Epithelial cell of prostate (primary cell): ENCODE measurements around the gene NUP153.
A peak's percentile ranks its signal among the peaks of the same experiment; 100 is the strongest.
"Not testable (repeated sequence)": the region's sequence is repeated elsewhere in the genome, so short reads cannot be mapped to it uniquely, and the experiment has no call there.

Experiments used
- DNase-seq: peaks from one replicate; pipeline ENCODE4 v3.0.0-alpha.2; 2011; ENCODE audit warnings: low read depth, low spot score
- H3K27ac ChIP-seq: fragments of 450-650 bp; 2 replicates; pipeline ENCODE4 v1.5.1; 2017; ENCODE audit warnings: mild to moderate bottlenecking

NUP153 gene

GRCh38 chr6:17621003-17621402 lies 85.7 kb downstream of the NUP153 start:
- DNase-seq, result no peak
- H3K27ac ChIP-seq, result no peak overlapping the region

- DNase-seq, result no peak
- H3K27ac ChIP-seq, result no peak overlapping the region
Observed at GRCh38 chr6:17615794-17616193, 90.9 kb downstream of the NUP153 start.

GRCh38 chr6:17612048-17612447 lies 94.7 kb downstream of the NUP153 start:
- no peak overlapping the region for H3K27ac ChIP-seq
- DNase-seq, result no peak

GRCh38 chr6:17610835-17611234 lies 95.9 kb downstream of the NUP153 start:
- DNase-seq, result no peak
- H3K27ac ChIP-seq, result no peak overlapping the region

- DNase-seq, result no peak
- no peak overlapping the region for H3K27ac ChIP-seq
Observed at GRCh38 chr6:17606606-17607005, 100.1 kb downstream of the NUP153 start.

- no peak overlapping the region for H3K27ac ChIP-seq
- DNase-seq, result no peak
Observed at GRCh38 chr6:17602888-17603287, 103.8 kb downstream of the NUP153 start.

GRCh38 chr6:17601386-17601703 lies 105.4 kb downstream of the NUP153 start:
- DNase-seq, result no peak
- H3K27ac ChIP-seq, result peak overlapping the region; percentile 35

- no peak for DNase-seq
- peak overlapping the region; percentile 35 for H3K27ac ChIP-seq
Observed at GRCh38 chr6:17600527-17601385, 106.0 kb downstream of the NUP153 start.

- H3K27ac ChIP-seq, result peak within 1 kb of the TSS; percentile 35
- peak; percentile 43 for DNase-seq
Observed at GRCh38 chr6:17599877-17600526, 106.7 kb downstream of the NUP153 start, which contains the start of gene FAM8A1. Gene FAM8A1, plus strand, starts transcription at chr6:17600302. Its CDS starts 108 bp downstream, at chr6:17600410.

GRCh38 chr6:17596085-17596484 lies 110.6 kb downstream of the NUP153 start:
- H3K27ac ChIP-seq, result no peak overlapping the region
- no peak for DNase-seq

GRCh38 chr6:17593246-17593645 lies 113.5 kb downstream of the NUP153 start:
- DNase-seq, result no peak
- H3K27ac ChIP-seq, result no peak overlapping the region

GRCh38 chr6:17591287-17591686 lies 115.4 kb downstream of the NUP153 start:
- DNase-seq, result no peak
- no peak overlapping the region for H3K27ac ChIP-seq

GRCh38 chr6:17589406-17590096 lies 117.2 kb downstream of the NUP153 start:
- H3K27ac ChIP-seq, result peak overlapping the region; percentile 53
- peak; percentile 84 for DNase-seq

- H3K27ac ChIP-seq, result no peak overlapping the region
- no peak for DNase-seq
Observed at GRCh38 chr6:17588011-17588410, 118.7 kb downstream of the NUP153 start.

- not testable (repeated sequence) for DNase-seq, H3K27ac ChIP-seq
Observed at GRCh38 chr6:17586623-17587022, 120.1 kb downstream of the NUP153 start.

GRCh38 chr6:17585766-17586490 lies 120.8 kb downstream of the NUP153 start:
- DNase-seq, result no peak

GRCh38 chr6:17584241-17584803 lies 122.4 kb downstream of the NUP153 start:
- no peak for DNase-seq
- H3K27ac ChIP-seq, result no peak overlapping the region

More at GRCh38 chr6:17585766-17586490, 120.8 kb downstream of the NUP153 start:
- H3K27ac ChIP-seq, result no peak overlapping the region

- no peak overlapping the region for H3K27ac ChIP-seq
- DNase-seq, result no peak
Observed at GRCh38 chr6:17583811-17584210, 122.9 kb downstream of the NUP153 start.

- DNase-seq, H3K27ac ChIP-seq: not testable (repeated sequence)
Observed at GRCh38 chr6:17581282-17581681, 125.4 kb downstream of the NUP153 start.

- DNase-seq, result no peak
- H3K27ac ChIP-seq, result no peak overlapping the region
Observed at GRCh38 chr6:17580518-17581048, 126.1 kb downstream of the NUP153 start.
